HepG2 (cell line): ENCODE results near the gene PTGIS. TPM values are rescaled to one million over a fixed set of nuclear protein-coding genes. Genes with fewer than 3 reads are reported as not detected.

ENCODE experiments used
- HCFC1 ChIP-seq: fragments of 150-350 bp; IDR thresholded peaks from 2 replicates; pipeline ENCODE4 v1.6.1; 2014; ENCODE audit warnings: low read depth, low read length
- NCOA2 ChIP-seq: sonication (generic); formaldehyde crosslinking; IDR thresholded peaks from 2 replicates; pipeline ENCODE4 v1.8.0; 2022; ENCODE audit warnings: inconsistent platforms
- NR2F6 ChIP-seq, 2 experiments: IDR thresholded peaks; 2 replicates each; pipeline ENCODE4 v1.6.1; 2016; ENCODE audit warnings: antibody characterized with exemption in 1 of 2, mild to moderate bottlenecking in 1 of 2
- TARDBP ChIP-seq: sonication (generic); formaldehyde crosslinking; IDR thresholded peaks from 2 replicates; pipeline ENCODE4 v1.8.0; 2022; ENCODE audit warnings: mild to moderate bottlenecking, missing genetic modification reagents
- ZFP62 ChIP-seq: sonication (generic); formaldehyde crosslinking; IDR thresholded peaks from 2 replicates; pipeline ENCODE4 v1.4.0; 2020; ENCODE audit warnings: missing genetic modification reagents
- ZNF292 ChIP-seq: sonication (generic); formaldehyde crosslinking; IDR thresholded peaks from 2 replicates; pipeline ENCODE4 v1.8.1; 2022; ENCODE audit warnings: mild to moderate bottlenecking, low read depth, missing genetic modification reagents, borderline replicate concordance
- ZNF335 ChIP-seq: sonication (generic); formaldehyde crosslinking; IDR thresholded peaks from 2 replicates; pipeline ENCODE4 v1.4.0; 2020; ENCODE audit warnings: missing genetic modification reagents
- ZNF547 ChIP-seq: sonication (generic); formaldehyde crosslinking; IDR thresholded peaks from 2 replicates; pipeline ENCODE4 v1.5.1; 2020; ENCODE audit warnings: mild to moderate bottlenecking, missing genetic modification reagents
- ZNF672 ChIP-seq: sonication (generic); formaldehyde crosslinking; IDR thresholded peaks from 2 replicates; pipeline ENCODE4 v1.8.1; 2022; ENCODE audit warnings: missing genetic modification reagents
- polyA plus RNA-seq, 8 experiments: library from polyadenylated mRNA; depleted of rRNA in 3 of 8; stranded (reverse) in 7 of 8; unstranded in 1 of 8; fragments of >200 nt; fragmentation: Illumina TruSeq in 4 of 8; extraction: Trizol in 4 of 8; gene quantifications; 2 replicates each; pipeline versions ENCODE4 v1.2.1 to v1.2.3, GENCODE V29; 2011 to 2016; ENCODE audit warnings: low read depth in 4 of 8, missing spikeins in 1 of 8, mixed read lengths in 1 of 8; ENCODE audit not compliant: insufficient read depth in 1 of 8
- total RNA-seq, 5 experiments: library from RNA; depleted of rRNA; stranded (reverse); fragments of >200 nt; fragmentation: Illumina TruSeq; extraction: Trizol; gene quantifications; 2 replicates each; pipeline ENCODE4 v1.2.3, GENCODE V29; 2016; ENCODE audit warnings: low read depth in 1 of 5
- TF ChIP-seq, protein P1 (sequence below), 2 experiments: sonication (generic) in 1 of 2; formaldehyde crosslinking in 1 of 2; IDR thresholded peaks; 2 replicates each; pipeline versions ENCODE4 v1.5.1 to v1.6.1; 2011 to 2020; ENCODE audit warnings: borderline replicate concordance in 1 of 2, low read depth in 1 of 2, low read length in 1 of 2, mild to moderate bottlenecking in 1 of 2, missing genetic modification reagents in 1 of 2, moderate library complexity in 1 of 2
- TF ChIP-seq, protein P2 (sequence below): sonication (generic); formaldehyde crosslinking; IDR thresholded peaks from 2 replicates; pipeline ENCODE4 v1.8.0; 2022; ENCODE audit warnings: missing genetic modification reagents, mild to moderate bottlenecking, borderline replicate concordance
- TF ChIP-seq, protein P3 (sequence below): sonication (generic); formaldehyde crosslinking; IDR thresholded peaks from 2 replicates; pipeline ENCODE4 v1.4.0; 2020; ENCODE audit warnings: missing genetic modification reagents
- TF ChIP-seq, protein P4 (sequence below): IDR thresholded peaks from 2 replicates; pipeline ENCODE4 v1.6.1; 2016; ENCODE audit warnings: low read depth, borderline replicate concordance
- TF ChIP-seq, protein P5 (sequence below): sonication (generic); formaldehyde crosslinking; IDR thresholded peaks from 2 replicates; pipeline ENCODE4 v1.4.0; 2020; ENCODE audit warnings: missing genetic modification reagents
- TF ChIP-seq, protein P6 (sequence below): sonication (generic); formaldehyde crosslinking; IDR thresholded peaks from 2 replicates; pipeline ENCODE4 v1.9.0; 2022; ENCODE audit warnings: missing genetic modification reagents, mild to moderate bottlenecking, borderline replicate concordance
- TF ChIP-seq, protein P7 (sequence below): IDR thresholded peaks from 2 replicates; pipeline ENCODE4 v1.6.1; 2016; ENCODE audit warnings: low read depth

Gene PTGIS
- total and polyA plus RNA-seq, 2 of the 13 experiments (the other 11 are each of a cell fraction or from before 2014, with no cell fraction given): not detected

DNA sequence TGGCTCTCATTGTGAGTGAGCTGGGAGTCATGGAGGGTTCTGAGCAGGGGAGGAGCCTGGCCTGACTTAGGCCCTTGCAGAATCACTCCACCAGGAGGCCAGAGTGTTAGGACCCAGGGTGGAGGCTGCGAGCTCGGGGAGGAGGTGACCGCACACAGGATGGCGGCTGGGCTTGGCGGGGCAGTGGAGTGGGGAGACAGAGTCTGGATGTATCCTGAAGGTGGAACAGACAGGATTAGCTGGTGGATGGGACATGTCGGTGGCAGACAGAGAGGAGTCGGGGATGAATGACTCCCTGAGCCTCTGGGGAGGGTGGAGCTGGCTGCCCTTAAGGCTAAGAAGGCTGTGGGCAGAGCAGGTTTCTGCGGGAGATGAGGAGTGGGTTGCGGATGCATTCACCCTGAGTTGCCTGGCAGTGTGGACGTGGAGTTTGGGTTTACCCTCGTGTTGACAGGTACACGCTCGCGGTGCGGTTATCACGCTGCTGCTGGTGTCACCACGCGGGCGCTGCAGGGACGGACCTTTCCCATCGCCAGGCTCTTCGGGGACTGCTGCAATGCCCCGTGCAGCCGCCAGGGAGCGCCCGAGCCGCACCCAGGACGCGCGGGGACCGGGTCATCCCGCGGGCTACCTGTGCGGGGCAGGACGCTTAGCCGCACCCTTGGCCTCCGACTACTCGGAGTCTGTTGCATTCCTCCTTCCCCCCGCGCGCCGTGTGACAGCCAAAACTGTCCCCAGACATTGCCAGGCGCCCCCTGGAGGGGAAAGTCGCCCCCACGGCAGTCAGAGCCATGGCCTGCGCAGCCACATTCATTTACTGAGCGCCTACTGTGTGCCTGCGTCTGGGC is 43.0 kb upstream of the PTGIS start (continued):
- TF ChIP-seq, protein P1, sequence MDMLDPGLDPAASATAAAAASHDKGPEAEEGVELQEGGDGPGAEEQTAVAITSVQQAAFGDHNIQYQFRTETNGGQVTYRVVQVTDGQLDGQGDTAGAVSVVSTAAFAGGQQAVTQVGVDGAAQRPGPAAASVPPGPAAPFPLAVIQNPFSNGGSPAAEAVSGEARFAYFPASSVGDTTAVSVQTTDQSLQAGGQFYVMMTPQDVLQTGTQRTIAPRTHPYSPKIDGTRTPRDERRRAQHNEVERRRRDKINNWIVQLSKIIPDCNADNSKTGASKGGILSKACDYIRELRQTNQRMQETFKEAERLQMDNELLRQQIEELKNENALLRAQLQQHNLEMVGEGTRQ (IDR thresholded peaks at IDR 0.05; ENCODE audit: low read depth, low read length): peak; percentile 29; the same call in 1 of the 2 replicates
- TF ChIP-seq, protein P1 (CRISPR knock-in tag; IDR thresholded peaks at IDR 0.05; ENCODE audit: borderline replicate concordance): no peak
- no peak for TF ChIP-seq ZFP62 (CRISPR knock-in tag)
- TF ChIP-seq TARDBP (CRISPR knock-in tag): peak; percentile 86
- TF ChIP-seq, protein P2, sequence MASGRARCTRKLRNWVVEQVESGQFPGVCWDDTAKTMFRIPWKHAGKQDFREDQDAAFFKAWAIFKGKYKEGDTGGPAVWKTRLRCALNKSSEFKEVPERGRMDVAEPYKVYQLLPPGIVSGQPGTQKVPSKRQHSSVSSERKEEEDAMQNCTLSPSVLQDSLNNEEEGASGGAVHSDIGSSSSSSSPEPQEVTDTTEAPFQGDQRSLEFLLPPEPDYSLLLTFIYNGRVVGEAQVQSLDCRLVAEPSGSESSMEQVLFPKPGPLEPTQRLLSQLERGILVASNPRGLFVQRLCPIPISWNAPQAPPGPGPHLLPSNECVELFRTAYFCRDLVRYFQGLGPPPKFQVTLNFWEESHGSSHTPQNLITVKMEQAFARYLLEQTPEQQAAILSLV: peak; percentile 86; the same call in 1 of the 2 replicates
- TF ChIP-seq, protein P3, sequence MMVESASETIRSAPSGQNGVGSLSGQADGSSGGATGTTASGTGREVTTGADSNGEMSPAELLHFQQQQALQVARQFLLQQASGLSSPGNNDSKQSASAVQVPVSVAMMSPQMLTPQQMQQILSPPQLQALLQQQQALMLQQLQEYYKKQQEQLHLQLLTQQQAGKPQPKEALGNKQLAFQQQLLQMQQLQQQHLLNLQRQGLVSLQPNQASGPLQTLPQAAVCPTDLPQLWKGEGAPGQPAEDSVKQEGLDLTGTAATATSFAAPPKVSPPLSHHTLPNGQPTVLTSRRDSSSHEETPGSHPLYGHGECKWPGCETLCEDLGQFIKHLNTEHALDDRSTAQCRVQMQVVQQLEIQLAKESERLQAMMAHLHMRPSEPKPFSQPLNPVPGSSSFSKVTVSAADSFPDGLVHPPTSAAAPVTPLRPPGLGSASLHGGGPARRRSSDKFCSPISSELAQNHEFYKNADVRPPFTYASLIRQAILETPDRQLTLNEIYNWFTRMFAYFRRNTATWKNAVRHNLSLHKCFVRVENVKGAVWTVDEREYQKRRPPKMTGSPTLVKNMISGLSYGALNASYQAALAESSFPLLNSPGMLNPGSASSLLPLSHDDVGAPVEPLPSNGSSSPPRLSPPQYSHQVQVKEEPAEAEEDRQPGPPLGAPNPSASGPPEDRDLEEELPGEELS (CRISPR knock-in tag): peak; percentile 62; the same call in 1 of the 2 replicates
- TF ChIP-seq, protein P4, sequence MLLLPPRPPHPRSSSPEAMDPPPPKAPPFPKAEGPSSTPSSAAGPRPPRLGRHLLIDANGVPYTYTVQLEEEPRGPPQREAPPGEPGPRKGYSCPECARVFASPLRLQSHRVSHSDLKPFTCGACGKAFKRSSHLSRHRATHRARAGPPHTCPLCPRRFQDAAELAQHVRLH: peak; percentile 98; the same call in 1 of the 2 replicates
- TF ChIP-seq, protein P5, sequence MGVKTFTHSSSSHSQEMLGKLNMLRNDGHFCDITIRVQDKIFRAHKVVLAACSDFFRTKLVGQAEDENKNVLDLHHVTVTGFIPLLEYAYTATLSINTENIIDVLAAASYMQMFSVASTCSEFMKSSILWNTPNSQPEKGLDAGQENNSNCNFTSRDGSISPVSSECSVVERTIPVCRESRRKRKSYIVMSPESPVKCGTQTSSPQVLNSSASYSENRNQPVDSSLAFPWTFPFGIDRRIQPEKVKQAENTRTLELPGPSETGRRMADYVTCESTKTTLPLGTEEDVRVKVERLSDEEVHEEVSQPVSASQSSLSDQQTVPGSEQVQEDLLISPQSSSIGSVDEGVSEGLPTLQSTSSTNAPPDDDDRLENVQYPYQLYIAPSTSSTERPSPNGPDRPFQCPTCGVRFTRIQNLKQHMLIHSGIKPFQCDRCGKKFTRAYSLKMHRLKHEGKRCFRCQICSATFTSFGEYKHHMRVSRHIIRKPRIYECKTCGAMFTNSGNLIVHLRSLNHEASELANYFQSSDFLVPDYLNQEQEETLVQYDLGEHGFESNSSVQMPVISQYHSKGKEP: no peak
- TF ChIP-seq ZNF292: peak; percentile 93; the same call in 1 of the 2 replicates
- no peak for TF ChIP-seq NR2F6 (IDR thresholded peaks at IDR 0.05)
- TF ChIP-seq NR2F6 (CRISPR knock-in tag; IDR thresholded peaks at IDR 0.05): peak; percentile 28; the same call in 1 of the 2 replicates
- no peak for TF ChIP-seq ZNF672
- TF ChIP-seq ZNF335: peak; percentile 61; the same call in 1 of the 2 replicates
- 0 out of 2 replicates have a peak, but pooled peaks have one; percentile 19 for TF ChIP-seq HCFC1
- peak; percentile 68 for TF ChIP-seq NCOA2 (CRISPR knock-in tag)
- TF ChIP-seq, protein P6, sequence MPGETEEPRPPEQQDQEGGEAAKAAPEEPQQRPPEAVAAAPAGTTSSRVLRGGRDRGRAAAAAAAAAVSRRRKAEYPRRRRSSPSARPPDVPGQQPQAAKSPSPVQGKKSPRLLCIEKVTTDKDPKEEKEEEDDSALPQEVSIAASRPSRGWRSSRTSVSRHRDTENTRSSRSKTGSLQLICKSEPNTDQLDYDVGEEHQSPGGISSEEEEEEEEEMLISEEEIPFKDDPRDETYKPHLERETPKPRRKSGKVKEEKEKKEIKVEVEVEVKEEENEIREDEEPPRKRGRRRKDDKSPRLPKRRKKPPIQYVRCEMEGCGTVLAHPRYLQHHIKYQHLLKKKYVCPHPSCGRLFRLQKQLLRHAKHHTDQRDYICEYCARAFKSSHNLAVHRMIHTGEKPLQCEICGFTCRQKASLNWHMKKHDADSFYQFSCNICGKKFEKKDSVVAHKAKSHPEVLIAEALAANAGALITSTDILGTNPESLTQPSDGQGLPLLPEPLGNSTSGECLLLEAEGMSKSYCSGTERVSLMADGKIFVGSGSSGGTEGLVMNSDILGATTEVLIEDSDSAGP: peak; percentile 97
- TF ChIP-seq ZNF547 (CRISPR knock-in tag): peak; percentile 96
- TF ChIP-seq, protein P7, sequence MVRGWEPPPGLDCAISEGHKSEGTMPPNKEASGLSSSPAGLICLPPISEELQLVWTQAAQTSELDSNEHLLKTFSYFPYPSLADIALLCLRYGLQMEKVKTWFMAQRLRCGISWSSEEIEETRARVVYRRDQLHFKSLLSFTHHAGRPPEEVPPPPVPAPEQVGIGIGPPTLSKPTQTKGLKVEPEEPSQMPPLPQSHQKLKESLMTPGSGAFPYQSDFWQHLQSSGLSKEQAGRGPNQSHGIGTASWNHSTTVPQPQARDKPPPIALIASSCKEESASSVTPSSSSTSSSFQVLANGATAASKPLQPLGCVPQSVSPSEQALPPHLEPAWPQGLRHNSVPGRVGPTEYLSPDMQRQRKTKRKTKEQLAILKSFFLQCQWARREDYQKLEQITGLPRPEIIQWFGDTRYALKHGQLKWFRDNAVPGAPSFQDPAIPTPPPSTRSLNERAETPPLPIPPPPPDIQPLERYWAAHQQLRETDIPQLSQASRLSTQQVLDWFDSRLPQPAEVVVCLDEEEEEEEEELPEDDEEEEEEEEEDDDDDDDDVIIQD (CRISPR knock-in tag): peak; percentile 86
